NT2/D1 (cell line): ENCODE results near the gene RASGRP2.

Source experiments
- DNase-seq: peaks from one replicate; pipeline ENCODE4 v3.0.0-alpha.2; 2011; ENCODE audit warnings: low read depth, low spot score
- H3K27me3 ChIP-seq: 2 replicates; pipeline ENCODE4 v1.6.0; 2011; ENCODE audit warnings: mild to moderate bottlenecking; ENCODE audit not compliant: insufficient read length, insufficient read depth
- H3K36me3 ChIP-seq: 2 replicates; pipeline ENCODE4 v1.6.1; 2011; ENCODE audit warnings: mild to moderate bottlenecking, low read length, mixed read lengths; ENCODE audit not compliant: insufficient read depth, insufficient read length
- H3K4me1 ChIP-seq: 2 replicates; pipeline ENCODE4 v1.5.1; 2011; ENCODE audit not compliant: insufficient read depth, insufficient read length
- H3K4me3 ChIP-seq: 2 replicates; pipeline ENCODE4 v1.5.1; 2011; ENCODE audit warnings: low read depth; ENCODE audit not compliant: insufficient read length
- H3K9ac ChIP-seq: 2 replicates; pipeline ENCODE4 v1.6.0; 2011; ENCODE audit warnings: low read depth; ENCODE audit not compliant: insufficient read length
- H3K9me3 ChIP-seq: 2 replicates; pipeline ENCODE4 v1.5.1; 2011; ENCODE audit warnings: mild to moderate bottlenecking, low read length; ENCODE audit not compliant: insufficient read depth
- SUZ12 ChIP-seq: IDR thresholded peaks from 2 replicates; pipeline ENCODE4 v1.6.1; 2011; ENCODE audit not compliant: insufficient read length, insufficient read depth; ENCODE audit errors: extremely low read depth
- YY1 ChIP-seq: IDR thresholded peaks from 2 replicates; pipeline ENCODE4 v1.6.1; 2011; ENCODE audit not compliant: insufficient read length, insufficient read depth
- ZNF274 ChIP-seq: IDR thresholded peaks from 2 replicates; pipeline ENCODE4 v1.6.1; 2011; ENCODE audit warnings: mild to moderate bottlenecking, low read depth, low read length

RASGRP2 gene

DNA sequence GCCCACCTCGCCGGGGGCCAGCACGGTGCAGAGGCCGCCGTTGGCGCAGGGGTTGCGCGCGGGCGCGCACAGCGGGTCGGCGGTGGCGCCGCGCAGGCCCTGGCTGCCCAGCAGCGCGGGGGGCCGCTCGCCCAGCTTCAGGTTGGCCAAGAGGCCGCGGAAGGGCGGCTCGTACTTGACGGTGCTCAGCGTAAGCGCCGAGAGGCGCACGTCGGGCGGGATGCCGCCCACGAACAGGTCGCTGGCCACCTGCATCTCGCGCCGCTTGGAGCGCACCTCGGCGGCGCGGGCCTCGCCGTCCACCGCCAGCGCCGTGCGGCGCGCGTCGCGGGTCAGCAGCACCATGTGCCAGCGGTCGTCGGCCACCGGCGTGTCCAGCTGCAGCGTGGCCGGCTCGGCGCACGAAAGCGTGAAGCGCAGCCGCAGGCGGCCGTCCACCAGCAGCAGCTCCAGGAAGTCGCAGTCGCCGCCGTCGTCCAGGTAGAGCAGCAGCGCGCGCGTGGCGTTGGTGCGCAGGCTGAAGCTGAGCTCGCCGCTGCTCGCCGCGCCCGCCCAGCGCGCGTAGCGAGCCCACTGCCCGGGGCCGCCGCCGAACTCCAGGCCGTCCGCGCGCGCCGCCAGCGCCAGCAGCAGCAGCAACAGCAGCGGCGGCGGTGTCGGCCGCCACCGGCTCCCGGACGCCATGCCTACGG is 30.8 kb downstream of the RASGRP2 start:
- peak; percentile 66 for TF ChIP-seq SUZ12
- TF ChIP-seq ZNF274 = no peak
- Histone ChIP-seq H3K4me1 (peaks cover 26% of the 10 kb centered on the region), H3K36me3 (no peaks in the 10 kb centered on the region), H3K9me3 (no peaks in the 10 kb centered on the region), H3K4me3 (peak overlapping the region; percentile 53), H3K9ac (peak overlapping the region; percentile 71), H3K27me3 (peaks cover 51% of the 10 kb centered on the region)
- DNase-seq = no peak

DNA sequence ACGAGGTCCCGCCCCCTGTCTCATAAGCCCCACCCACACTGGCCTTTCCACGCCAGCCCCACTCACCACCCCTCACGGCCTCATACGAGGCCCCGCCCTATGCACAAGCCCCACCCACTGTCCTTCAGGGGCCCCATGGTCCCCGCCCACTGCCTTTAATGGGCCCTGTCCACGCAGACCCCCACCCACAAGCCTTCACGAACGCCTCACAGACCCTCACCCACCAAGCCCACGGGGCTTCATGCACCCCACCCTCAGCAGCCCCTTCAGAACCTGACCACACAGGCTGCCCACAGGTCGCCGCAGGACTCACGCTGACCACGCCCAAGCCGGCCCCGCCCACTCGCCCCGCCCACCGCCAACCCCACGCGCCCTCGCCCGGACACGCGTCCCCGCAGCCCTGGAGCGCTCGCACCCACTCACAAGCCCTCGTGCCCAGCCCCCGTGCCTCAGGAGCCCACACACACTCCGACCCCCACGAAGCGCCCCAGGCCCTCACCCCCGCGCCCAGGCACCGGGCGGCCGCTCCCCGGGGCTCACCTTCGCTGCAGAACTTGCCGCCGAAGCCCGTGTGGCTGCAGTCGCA is 31.4 kb downstream of the RASGRP2 start:
- H3K27me3 ChIP-seq = peaks cover 49% of the 10 kb centered on the region
- peak overlapping the region; percentile 71 for H3K9ac ChIP-seq

DNA sequence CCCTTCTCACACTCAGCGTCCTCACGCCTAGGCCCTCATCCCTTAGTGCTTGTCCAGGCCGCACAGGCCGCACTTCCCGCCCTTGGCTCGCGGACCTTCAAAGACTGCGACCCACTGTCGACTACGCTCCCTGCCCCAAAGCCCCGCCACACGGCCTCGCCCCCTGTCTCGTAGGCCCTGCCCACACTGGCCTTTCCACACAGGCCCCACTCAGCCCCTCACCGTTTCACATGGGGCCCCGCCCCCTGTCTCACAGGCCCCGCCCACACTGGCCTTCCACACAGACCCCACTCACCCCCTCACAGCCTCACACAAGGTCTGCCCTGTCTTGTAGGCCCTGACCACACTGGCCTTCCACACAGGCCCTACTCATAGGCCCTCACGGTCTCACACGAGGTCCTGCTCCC is 32.0 kb downstream of the RASGRP2 start:
- Histone ChIP-seq H3K9ac (peak overlapping the region; percentile 17), H3K4me1 (peaks cover 24% of the 10 kb centered on the region), H3K36me3 (no peaks in the 10 kb centered on the region), H3K4me3 (no peak overlapping the region), H3K27me3 (peaks cover 49% of the 10 kb centered on the region), H3K9me3 (no peaks in the 10 kb centered on the region)
- no peak for TF ChIP-seq YY1
- TF ChIP-seq ZNF274 = no peak
- no peak for TF ChIP-seq SUZ12
- DNase-seq = no peak

More for the DNA sequence above, 31.4 kb downstream of the RASGRP2 start:
- H3K36me3 ChIP-seq = no peaks in the 10 kb centered on the region
- peaks cover 28% of the 10 kb centered on the region for H3K4me1 ChIP-seq
- TF ChIP-seq SUZ12 = no peak
- TF ChIP-seq ZNF274 = no peak
- TF ChIP-seq YY1 = no peak
- no peaks in the 10 kb centered on the region for H3K9me3 ChIP-seq
- no peak for DNase-seq
- peak overlapping the region; percentile 53 for H3K4me3 ChIP-seq

DNA sequence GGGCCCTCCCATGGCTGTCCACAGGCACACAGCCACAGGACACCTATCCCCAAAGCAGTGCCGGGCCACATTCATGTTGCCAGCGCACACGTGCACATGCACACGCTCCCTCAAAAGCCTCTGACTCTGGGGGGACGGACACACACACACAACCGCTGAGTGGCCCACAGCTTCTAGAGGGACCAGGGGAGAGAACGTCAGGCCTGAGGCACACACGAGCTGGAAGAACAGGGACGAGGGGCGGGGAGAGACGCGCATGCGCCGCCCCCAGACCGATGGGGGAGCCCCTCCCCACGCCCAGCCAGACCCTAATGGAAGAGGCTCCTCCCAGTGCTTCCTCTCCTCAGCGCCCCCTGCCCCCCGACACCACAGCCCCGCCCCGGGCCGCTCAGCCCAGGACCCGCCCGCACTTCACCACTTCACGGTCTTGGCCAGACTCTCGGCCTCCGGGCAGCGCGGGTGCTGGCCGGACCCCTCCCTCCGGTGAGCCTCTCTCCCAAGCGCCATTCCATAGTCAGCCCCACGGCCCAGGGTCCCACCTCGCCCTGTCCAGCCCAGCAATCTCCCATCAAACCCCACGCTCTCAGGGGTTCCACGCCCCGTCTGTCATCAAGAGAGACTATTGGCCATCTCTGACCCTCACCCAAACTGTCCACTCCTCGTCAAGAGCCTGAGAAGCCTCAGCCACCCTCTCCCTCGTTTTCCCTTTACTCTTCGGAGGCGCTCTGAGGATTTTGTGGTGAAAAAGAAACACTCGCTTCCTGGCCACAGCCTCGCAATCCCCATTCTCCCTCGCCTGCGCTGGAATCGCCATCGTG is 32.6 kb downstream of the RASGRP2 start:
- Histone ChIP-seq H3K4me3 (no peak overlapping the region), H3K9ac (peak overlapping the region; percentile 17), H3K36me3 (no peaks in the 10 kb centered on the region), H3K4me1 (peaks cover 19% of the 10 kb centered on the region), H3K9me3 (no peaks in the 10 kb centered on the region), H3K27me3 (peaks cover 45% of the 10 kb centered on the region)
- no peak for DNase-seq
- TF ChIP-seq YY1 (no peak), ZNF274 (no peak), SUZ12 (no peak)

DNA sequence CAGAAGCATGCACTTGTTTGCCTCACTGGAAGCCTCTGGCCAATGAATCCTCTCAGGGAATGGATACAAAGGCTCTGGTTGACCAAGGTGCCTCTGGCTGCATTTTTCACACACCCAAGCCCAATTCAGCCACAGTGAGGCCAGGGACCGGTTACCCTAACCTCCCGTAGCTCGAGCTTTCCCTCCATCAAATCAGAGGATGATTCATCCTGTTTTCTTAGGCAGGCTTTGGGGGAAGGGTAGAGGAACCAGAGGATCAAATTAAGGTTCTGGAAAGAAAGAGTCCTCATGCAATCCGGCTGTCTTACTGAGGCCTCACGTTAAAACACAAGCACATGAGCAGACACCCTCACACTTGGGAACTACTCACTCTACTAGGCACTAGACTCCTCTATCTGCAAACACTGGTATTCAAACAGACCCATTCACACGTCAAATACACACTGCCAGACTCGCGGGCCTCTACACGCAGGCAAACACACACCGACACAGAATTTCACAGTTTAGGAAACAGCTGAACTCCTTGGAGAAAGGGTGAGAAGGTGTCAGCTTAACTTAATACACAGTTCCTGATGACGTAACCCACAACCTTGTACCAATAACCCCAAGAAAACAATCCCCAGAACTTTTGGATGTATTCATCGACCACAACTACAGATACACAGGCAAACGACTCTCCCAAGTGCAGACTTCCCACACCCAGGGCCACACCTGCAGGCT is 33.4 kb downstream of the RASGRP2 start:
- H3K9ac ChIP-seq = no peak overlapping the region
- H3K4me1 ChIP-seq = peaks cover 17% of the 10 kb centered on the region
- TF ChIP-seq ZNF274 = no peak
- no peak for TF ChIP-seq SUZ12
- TF ChIP-seq YY1 = no peak
- H3K27me3 ChIP-seq = peaks cover 40% of the 10 kb centered on the region
- no peaks in the 10 kb centered on the region for H3K36me3 ChIP-seq
- H3K9me3 ChIP-seq = no peaks in the 10 kb centered on the region
- DNase-seq = no peak
- no peak overlapping the region for H3K4me3 ChIP-seq

DNA sequence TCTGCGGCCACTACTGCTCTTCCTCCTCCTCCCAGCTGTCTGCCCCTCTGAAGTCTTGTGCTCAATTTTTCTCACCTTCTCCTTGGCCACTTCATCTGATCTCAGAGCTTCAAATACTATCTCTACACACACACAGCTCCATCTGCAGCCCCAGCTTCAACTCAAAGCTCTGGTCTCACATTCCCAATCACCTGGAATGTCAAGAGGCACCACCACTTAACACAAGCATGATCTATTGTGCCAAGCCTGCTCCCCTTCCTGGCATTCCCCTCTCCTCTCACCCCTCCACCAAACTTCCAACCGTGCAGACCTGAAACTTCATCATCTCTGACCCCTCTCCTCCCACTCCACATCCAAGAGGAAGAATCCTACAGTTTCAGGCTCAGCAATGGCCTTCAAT is 38.4 kb downstream of the RASGRP2 start:
- DNase-seq = no peak
- no peak for TF ChIP-seq ZNF274
- TF ChIP-seq YY1 = no peak
- TF ChIP-seq SUZ12 = no peak
- Histone ChIP-seq H3K4me3 (no peak overlapping the region), H3K27me3 (peaks cover 6% of the 10 kb centered on the region), H3K9ac (no peak overlapping the region), H3K4me1 (peaks cover 7% of the 10 kb centered on the region), H3K36me3 (no peaks in the 10 kb centered on the region), H3K9me3 (peaks cover 11% of the 10 kb centered on the region; the same call in 1 of the 2 replicates)
